ENCODE measurements around the gene RAD51AP2. TPM values are rescaled to one million over a fixed set of nuclear protein-coding genes. Genes with fewer than 3 reads are reported as not detected.

The RAD51AP2 gene
- total and polyA plus RNA-seq, 8 donors = 0.20 to 0.55 TPM; not detected in 6

- H3K4me1 ChIP-seq = no peaks in the 10 kb centered on the region
- no peak overlapping the region for H3K27ac ChIP-seq
- intact Hi-C loops (cut with DNase I; ENCODE audit: low total_unique reads) = no loop called here
- DNase-seq = no peak
- no peaks in the 10 kb centered on the region for H3K36me3 ChIP-seq
- TF ChIP-seq CTCF (IDR thresholded peaks at IDR 0.05) (no peak), EP300 (IDR thresholded peaks at IDR 0.05) (no peak), POLR2A (IDR thresholded peaks at IDR 0.05) (no peak), POLR2AphosphoS5 (IDR thresholded peaks at IDR 0.05) (no peak)
- 77 to 93% (median 88%) methylated on average over 2 of the region's 2 CpGs for WGBS, 5 donors
- peaks cover 0 to 11% (median 0%) of the 10 kb centered on the region in 3 donors for H3K27me3 ChIP-seq
- no peak overlapping the region for H3K4me3 ChIP-seq
- no peaks in the 10 kb centered on the region for H3K9me3 ChIP-seq
These were observed 29.0 kb upstream of the RAD51AP2 start for GRCh38 chr2:17547237-17547636.

GRCh38 chr2:17545680-17546613 lies 27.7 kb upstream of the RAD51AP2 start:
- intact Hi-C loops (cut with DNase I; ENCODE audit: low total_unique reads) = no loop called here
- Histone ChIP-seq H3K36me3 (no peaks in the 10 kb centered on the region), H3K4me3 (no peak overlapping the region), H3K9me3 (no peaks in the 10 kb centered on the region), H3K4me1 (peaks cover 0 to 10% (median 9%) of the 10 kb centered on the region in 4 donors), H3K27me3 (peaks cover 0 to 24% (median 0%) of the 10 kb centered on the region in 3 donors), H3K27ac (no peak overlapping the region)
- 27 to 39% (median 29%) methylated on average over 5 of the region's 5 CpGs for WGBS, 5 donors
- TF ChIP-seq POLR2A (IDR thresholded peaks at IDR 0.05) = no peak
- TF ChIP-seq CTCF (IDR thresholded peaks at IDR 0.05) = no peak
- TF ChIP-seq POLR2AphosphoS5 (IDR thresholded peaks at IDR 0.05) = no peak
- no peak for TF ChIP-seq EP300 (IDR thresholded peaks at IDR 0.05)
- DNase-seq = no peak

- no peak for TF ChIP-seq POLR2AphosphoS5 (IDR thresholded peaks at IDR 0.05)
- no peak for TF ChIP-seq EP300 (IDR thresholded peaks at IDR 0.05)
- TF ChIP-seq POLR2A (IDR thresholded peaks at IDR 0.05) = no peak
- TF ChIP-seq CTCF (IDR thresholded peaks at IDR 0.05) = no peak
- Histone ChIP-seq H3K27me3 (peaks cover 0 to 41% (median 15%) of the 10 kb centered on the region in 3 donors), H3K27ac (no peak overlapping the region), H3K9me3 (no peaks in the 10 kb centered on the region), H3K4me3 (no peak overlapping the region), H3K4me1 (peaks cover 0 to 25% (median 23%) of the 10 kb centered on the region in 4 donors), H3K36me3 (no peaks in the 10 kb centered on the region)
- intact Hi-C loops (cut with DNase I; ENCODE audit: low total_unique reads) = no loop called here
- DNase-seq = no peak
- whole genome bisulfite sequencing, 5 donors = 79 to 97% (median 91%) methylated on average over 3 of the region's 3 CpGs
These were observed 26.0 kb upstream of the RAD51AP2 start for GRCh38 chr2:17544256-17544655.

GRCh38 chr2:17543848-17544247 lies 25.6 kb upstream of the RAD51AP2 start:
- TF ChIP-seq CTCF (IDR thresholded peaks at IDR 0.05) (no peak), EP300 (IDR thresholded peaks at IDR 0.05) (no peak), POLR2AphosphoS5 (IDR thresholded peaks at IDR 0.05) (no peak), POLR2A (IDR thresholded peaks at IDR 0.05) (no peak)
- no peak overlapping the region for H3K4me3 ChIP-seq
- H3K27ac ChIP-seq = no peak overlapping the region
- intact Hi-C loops (cut with DNase I; ENCODE audit: low total_unique reads) = no loop called here
- no peaks in the 10 kb centered on the region for H3K9me3 ChIP-seq
- DNase-seq = no peak
- peaks cover 0 to 45% (median 19%) of the 10 kb centered on the region in 3 donors for H3K27me3 ChIP-seq
- no peaks in the 10 kb centered on the region for H3K36me3 ChIP-seq
- H3K4me1 ChIP-seq = peaks cover 0 to 29% (median 28%) of the 10 kb centered on the region in 4 donors

All from stomach (tissue), 9 donors.